HG03103 (cell line): Measurements from ENCODE around the gene SLC4A2.

Experiments used
- ATAC-seq: cut with Tn5 transposase; IDR thresholded peaks from one replicate; pipeline ENCODE4 v1.9.1; 2021; ENCODE audit warnings: low read depth; ENCODE audit not compliant: unreplicated experiment

The SLC4A2 gene

GRCh38 chr7:151091431-151091830 is 32.0 kb downstream of the SLC4A2 start:
- no peak for ATAC-seq

DNA sequence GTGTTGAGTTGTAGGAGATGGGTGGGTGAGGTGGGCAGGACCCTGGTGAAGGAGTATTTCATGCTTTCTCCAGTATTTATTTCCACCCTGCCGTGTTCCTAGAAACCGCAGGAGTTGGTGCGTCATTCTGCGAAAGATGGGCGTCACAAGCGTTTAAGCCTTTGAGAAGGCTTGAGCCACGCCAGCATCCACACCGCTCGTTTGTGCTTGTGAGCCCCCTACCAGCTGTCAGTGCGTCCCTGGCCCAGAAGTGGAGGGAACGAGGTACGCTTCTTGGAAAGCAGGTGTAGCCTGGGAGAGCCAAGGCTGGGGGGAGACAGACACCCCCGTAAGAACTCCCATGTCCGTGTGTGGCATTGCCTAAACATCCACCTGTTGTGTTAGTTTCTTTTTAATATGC is 32.6 kb downstream of the SLC4A2 start:
- no peak for ATAC-seq

GRCh38 chr7:151093748-151094147 is 34.4 kb downstream of the SLC4A2 start:
- ATAC-seq = no peak

DNA sequence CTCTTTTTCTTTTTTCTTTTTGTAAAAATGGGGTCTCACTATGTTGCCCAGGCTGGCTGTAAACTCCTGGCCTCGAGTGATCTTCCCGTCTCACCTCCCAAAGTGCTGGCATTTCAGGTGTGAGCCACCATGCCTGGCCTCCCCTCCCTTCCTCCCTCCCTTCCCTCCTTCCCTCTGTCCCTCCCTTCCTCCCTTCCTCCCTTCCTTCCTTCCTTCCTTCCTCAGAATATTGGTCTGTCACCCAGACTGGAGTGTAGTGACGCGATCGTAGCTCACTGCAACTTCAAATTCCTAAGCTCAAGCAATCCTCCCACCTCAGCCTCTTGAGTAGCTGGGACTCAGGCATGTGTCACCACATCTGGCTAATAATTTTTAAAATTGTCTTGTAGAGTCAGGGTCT is 35.3 kb downstream of the SLC4A2 start:
- ATAC-seq = no peak

DNA sequence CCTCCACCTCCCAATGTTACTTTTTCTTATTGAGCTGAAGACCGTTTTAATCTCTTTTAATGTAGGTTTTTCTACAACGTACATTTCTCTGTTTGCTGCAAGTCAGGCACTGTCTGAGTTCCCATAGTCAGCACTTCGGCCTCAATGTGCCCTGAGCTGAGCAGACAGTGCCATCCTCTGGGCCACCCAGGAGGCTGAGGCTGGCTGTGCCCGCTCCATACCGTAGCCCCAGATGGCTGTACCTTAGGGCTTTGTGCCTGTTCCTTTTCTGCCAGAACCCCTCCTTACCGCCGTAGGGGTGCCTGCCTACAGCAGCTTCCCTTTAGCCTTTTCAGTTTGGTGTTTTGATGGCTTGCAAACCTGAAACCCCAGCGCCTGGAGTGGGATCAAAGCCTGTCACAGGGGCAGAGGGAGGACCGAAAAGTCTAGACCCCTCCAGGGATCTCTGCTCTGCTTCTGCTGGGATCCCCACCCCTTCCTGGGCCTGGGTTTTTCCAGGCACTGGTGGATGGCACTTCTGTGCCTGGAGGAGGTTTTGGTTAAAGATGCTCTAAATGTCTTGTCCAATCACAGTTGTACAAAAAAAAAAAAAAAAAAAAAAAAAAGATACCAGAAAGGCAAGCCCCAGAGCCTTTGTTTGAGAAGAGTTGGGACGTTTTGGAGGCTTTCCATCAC is 35.9 kb downstream of the SLC4A2 start:
- ATAC-seq = no peak

- no peak for ATAC-seq
Observed at GRCh38 chr7:151095828-151096475, 36.6 kb downstream of the SLC4A2 start.

DNA sequence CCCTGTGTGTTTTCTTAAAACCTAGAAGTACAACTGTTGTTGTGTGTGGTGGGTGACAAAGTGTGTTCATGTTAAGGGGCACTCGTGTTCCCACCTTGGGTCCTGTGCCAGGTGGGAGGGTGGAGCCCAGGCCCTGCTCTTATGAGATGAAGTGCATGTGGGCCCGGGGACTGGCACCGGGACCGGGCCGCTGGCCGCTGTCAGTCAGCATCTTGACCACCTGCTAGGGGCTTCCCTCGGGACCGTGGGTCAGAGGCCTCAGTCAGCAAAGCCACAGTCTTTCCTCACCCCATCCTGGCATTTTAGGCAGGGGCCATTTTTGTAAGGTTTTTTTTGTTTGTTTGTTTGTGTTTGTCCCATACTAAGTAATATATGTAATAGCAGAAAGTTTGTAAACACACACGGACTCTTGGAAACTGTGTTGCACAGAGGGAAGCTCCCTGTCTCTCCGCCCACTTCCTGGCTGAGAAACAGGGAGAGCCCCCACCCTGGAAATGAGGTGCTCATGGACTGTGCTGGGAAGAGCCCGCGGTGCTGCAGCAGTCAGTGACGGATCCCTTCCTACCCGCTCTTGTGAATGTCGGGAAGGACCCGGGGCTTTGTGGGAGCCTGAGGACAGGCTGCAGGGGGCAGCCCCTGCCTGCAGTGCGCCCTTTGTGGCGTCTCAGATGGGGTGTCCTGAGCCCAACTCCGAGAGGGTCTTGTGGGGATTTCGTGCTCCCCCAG is 40.3 kb downstream of the SLC4A2 start:
- ATAC-seq = no peak

GRCh38 chr7:151100921-151101320 is 41.5 kb downstream of the SLC4A2 start:
- no peak for ATAC-seq

DNA sequence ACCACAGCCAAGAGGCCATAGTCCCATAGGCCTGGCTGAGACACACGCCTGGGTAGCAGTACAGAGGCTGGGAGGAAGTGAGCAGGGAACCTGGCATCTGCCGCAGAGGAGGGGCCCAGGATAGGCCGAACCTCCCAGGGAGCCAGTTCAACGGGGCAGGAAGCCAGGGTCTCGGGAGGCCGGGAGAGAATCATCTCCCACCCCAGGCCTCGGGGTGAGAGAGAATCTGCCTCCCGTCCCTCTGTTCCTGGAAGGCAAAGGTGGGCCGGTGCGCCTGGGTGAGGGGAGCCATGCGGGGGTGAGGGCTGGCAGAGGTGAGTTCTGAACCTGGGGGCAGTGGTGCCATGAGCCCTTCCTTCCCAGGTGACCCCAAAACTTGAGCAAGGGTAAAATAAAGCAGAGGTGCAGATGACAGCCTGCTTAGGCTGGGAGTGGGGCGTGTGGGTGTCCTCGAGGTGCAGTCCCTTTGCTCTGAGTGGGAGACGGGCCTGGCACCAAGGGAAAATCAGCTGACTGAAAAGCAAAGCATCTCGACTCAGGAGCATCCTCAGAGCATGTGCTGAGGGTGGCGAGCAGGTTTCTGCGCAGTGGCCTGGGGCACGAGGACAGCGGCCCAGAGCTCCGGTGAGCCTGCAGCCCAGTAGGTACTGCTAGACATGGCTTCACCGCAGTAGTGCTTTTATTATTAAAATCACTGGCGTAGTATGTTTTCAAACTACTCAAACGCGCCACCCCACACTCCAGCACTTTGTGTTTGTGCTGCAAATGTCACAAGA is 42.4 kb downstream of the SLC4A2 start:
- no peak for ATAC-seq

DNA sequence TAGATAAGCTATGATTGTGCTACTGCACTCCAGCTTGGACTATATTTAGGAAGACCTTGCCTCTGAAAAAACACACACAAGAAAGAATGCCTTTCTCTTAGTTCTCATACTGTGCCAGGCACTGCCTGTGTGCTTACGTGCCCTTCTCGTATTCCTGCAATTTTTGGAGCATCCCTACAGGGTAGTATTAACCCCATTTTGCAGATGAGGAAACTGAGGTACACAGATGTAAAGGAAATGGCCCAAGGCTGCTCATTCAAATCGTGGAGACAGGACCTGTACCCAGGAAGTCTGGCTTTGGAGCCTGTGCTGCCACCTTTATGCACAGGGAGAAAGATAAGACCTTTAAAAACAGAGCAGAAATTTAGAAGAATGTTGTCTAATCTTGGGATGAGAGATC is 43.6 kb downstream of the SLC4A2 start:
- ATAC-seq = no peak

- ATAC-seq = no peak
Observed at GRCh38 chr7:151103973-151104372, 44.6 kb downstream of the SLC4A2 start.

DNA sequence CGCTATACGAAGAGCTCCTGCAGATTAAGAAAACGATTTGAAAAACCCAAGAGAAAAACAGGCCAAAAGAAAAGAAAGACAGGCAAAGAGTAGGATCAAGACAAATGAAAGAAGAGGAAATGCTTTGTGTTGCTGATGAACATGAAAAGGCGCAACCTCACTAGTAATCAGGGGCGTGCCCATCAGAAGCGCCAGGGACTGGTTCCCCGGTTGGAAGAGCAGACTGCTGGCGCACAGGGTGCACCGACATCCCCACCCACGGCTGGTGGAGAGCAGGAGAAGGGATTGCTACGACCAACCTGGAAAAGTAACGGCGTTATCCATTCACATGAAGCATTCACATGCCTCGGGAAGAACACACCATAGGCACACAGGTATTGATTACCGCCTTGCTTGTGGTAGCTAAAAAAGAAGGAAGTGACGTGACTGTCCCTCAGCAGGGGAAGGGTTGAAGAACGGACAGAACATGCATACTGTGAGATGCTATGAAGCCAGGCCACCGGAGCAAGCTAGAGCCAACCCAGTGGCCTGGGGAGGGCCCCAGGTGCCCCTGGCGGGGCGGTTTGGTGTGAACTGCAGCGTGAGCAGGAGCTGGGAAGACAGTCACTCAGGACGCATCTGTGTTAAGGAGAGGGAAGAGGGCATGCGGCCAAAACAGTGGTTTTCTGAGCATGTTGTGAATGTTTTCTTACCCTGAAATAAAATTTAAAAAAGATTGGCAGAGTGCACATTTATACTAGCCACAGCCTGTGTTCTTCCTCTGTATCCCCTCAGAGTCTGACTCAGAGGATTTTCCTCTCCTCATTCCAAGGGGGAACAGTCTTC is 45.2 kb downstream of the SLC4A2 start:
- ATAC-seq = no peak

DNA sequence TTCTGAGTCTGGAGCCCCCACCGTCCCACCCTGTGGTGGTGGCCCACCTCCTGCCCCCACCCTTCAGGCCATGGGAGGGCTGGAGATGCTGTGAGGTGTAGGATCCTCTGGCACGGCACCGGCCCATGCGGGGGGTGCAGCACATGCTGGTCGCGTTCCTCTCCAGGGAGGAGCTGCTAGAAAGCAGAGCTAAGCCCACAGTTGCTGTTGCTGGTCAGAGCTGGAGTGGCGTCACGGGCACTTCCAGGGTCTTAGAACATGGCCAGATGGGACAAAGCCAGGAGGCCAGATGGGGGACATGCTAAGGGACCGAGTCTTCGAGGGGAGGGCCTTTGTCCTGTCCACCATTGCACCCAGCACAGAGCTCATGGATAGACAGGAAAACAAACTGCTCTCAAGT is 48.5 kb downstream of the SLC4A2 start:
- no peak for ATAC-seq

GRCh38 chr7:151109094-151110048 is 50.0 kb downstream of the SLC4A2 start:
- no peak for ATAC-seq

GRCh38 chr7:151110236-151110940 is 51.0 kb downstream of the SLC4A2 start:
- no peak for ATAC-seq

DNA sequence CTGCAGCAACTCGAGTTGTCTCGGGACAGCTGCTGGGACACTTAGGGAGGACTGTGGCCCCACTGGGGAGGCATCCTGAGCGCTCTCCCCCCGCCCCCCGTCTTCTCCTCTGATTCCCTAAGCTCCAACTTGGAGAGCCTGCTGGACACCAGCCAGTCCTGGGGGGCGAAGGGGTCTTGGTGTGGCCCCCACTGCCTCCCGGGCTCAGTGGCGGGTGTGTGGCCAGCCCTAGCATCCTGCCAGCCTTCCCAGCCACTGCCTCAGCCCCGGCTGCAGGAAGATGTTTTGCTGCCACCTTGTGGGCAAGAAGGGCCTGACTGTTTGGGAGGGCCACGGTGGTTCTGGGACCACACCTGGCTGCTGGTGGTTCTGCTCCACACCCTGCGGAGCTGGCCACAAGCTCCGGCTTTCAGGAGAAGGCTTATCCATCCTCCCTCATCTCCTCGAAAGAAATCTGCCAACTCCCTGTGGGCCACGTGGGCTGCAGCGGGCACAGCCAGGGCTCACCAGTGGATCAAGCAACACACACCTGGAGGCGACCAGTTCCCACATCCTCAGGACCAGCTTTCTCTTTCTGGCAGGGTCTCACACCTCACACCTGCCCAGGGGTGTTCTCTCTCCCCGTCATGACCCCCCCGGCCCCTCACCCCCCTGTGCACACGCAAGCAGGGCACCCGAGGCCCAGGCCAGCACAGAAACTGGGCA is 51.7 kb downstream of the SLC4A2 start:
- ATAC-seq = no peak

DNA sequence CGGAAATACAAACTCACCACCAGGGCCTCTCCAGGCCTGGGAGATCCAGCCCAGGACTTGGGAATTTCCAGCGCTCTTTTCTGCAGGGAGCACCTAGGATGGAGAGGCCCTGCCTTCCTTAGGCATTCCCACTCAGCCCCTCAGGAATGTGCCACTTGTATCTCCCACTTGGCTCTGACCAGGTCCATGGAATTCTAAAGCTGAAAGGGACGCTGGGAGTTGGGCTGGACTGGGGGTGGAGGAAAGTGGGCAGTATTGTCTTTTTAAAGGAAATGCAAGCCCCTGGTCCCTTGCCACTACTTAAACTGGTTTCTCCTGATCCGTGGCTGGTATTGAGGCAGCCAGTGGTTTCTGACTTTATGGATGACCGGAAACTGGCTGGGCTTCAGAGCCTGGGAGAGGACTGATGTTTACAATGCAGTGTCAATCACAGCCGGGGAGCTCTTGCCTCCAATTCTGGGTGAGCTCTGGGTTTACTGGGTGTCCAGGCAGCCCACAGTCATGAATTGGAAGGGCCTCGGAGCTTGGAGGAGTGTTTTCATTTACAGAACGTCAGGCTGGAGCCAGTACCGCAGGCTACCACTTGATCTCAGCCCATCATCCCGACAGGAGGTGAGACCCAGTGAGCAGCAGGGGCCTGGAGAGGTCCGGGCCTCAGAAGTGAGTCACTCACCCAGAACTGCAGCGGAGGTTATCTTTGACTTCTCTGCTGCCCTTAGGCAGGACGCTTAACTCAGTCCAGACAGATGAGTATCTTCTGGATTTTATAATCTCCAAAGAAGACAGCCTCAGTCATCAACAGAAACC is 54.2 kb downstream of the SLC4A2 start:
- ATAC-seq = no peak
